Stimulated activated CD8-positive, alpha-beta memory T cell treated with anti-CD3 and anti-CD28 coated beads, Interleukin-15, amount 100 ng/mL, for 48 hours (primary cell): ENCODE results near the gene NFKBIZ.
"Not testable (repeated sequence)": the region's sequence is repeated elsewhere in the genome, so short reads cannot be mapped to it uniquely, and the experiment has no call there.

Experiments used
- DNase-seq, 2 donors: peaks; one replicate each; pipeline ENCODE4 v3.0.0-alpha.2; 2020; ENCODE audit warnings: low read depth in 2 of 2

The NFKBIZ gene

GRCh38 chr3:101850246-101851051, 1.1 kb downstream of the NFKBIZ start:
- peak; percentile 20 to 48 for DNase-seq

GRCh38 chr3:101851072-101851770, 1.9 kb downstream of the NFKBIZ start:
- no peak for DNase-seq

- no peak for DNase-seq
These were observed 2.8 kb downstream of the NFKBIZ start for GRCh38 chr3:101851850-101852714.

GRCh38 chr3:101852983-101853840, 3.9 kb downstream of the NFKBIZ start:
- DNase-seq, result no peak

- DNase-seq, result no peak
These were observed 4.7 kb downstream of the NFKBIZ start for GRCh38 chr3:101853982-101854381.

GRCh38 chr3:101854608-101855304, 5.4 kb downstream of the NFKBIZ start:
- DNase-seq, result no peak

GRCh38 chr3:101857301-101857741, 8.0 kb downstream of the NFKBIZ start:
- no peak for DNase-seq

- DNase-seq, result no peak
These were observed 9.2 kb downstream of the NFKBIZ start for GRCh38 chr3:101858464-101859030.

- DNase-seq, result no peak
These were observed 10.7 kb downstream of the NFKBIZ start for GRCh38 chr3:101859882-101860448.

- no peak for DNase-seq
These were observed 12.0 kb downstream of the NFKBIZ start for GRCh38 chr3:101861212-101861788.

GRCh38 chr3:101861789-101862415, 12.6 kb downstream of the NFKBIZ start:
- DNase-seq, result no peak

GRCh38 chr3:101862416-101863165, 13.3 kb downstream of the NFKBIZ start:
- DNase-seq, result no peak

- not testable (repeated sequence) for DNase-seq
These were observed 15.6 kb downstream of the NFKBIZ start for GRCh38 chr3:101864926-101865325.

- no peak for DNase-seq
These were observed 16.6 kb downstream of the NFKBIZ start for GRCh38 chr3:101865751-101866509.

- DNase-seq, result no peak
These were observed 18.2 kb downstream of the NFKBIZ start for GRCh38 chr3:101867511-101867910.

- no peak for DNase-seq
These were observed 18.7 kb downstream of the NFKBIZ start for GRCh38 chr3:101867996-101868395.
